Osteoblast (primary cell): ENCODE measurements around the gene SKAP1. TPM values are rescaled to one million over a fixed set of nuclear protein-coding genes. Genes with fewer than 3 reads are reported as not detected.
"Not testable (repeated sequence)": the region's sequence is repeated elsewhere in the genome, so short reads cannot be mapped to it uniquely, and the experiment has no call there.

Experiments
- DNase-seq: peaks from one replicate; pipeline ENCODE4 v3.0.0; 2011; ENCODE audit warnings: low spot score, mixed read lengths; ENCODE audit not compliant: insufficient read length; ENCODE audit errors: missing footprints
- H2AFZ ChIP-seq: 2 replicates; pipeline ENCODE4 v1.6.0; 2011; ENCODE audit warnings: mild to moderate bottlenecking, low read length
- H3K27ac ChIP-seq: 2 replicates; pipeline ENCODE4 v1.5.1; 2011; ENCODE audit warnings: mild to moderate bottlenecking, low read depth, low read length, moderate library complexity
- H3K27me3 ChIP-seq: 2 replicates; pipeline ENCODE4 v1.6.0; 2012; ENCODE audit warnings: mild to moderate bottlenecking, control low read depth, inconsistent platforms, low read length, moderate library complexity; ENCODE audit not compliant: insufficient read depth
- H3K36me3 ChIP-seq: 2 replicates; pipeline ENCODE4 v1.5.1; 2011; ENCODE audit warnings: mild to moderate bottlenecking, low read length, control low read depth, moderate library complexity; ENCODE audit not compliant: insufficient read depth
- H3K4me1 ChIP-seq: 2 replicates; pipeline ENCODE4 v1.5.1; 2011; ENCODE audit warnings: mild to moderate bottlenecking, low read length, control low read depth, moderate library complexity; ENCODE audit not compliant: insufficient read depth
- H3K4me2 ChIP-seq: 2 replicates; pipeline ENCODE4 v1.6.0; 2011; ENCODE audit warnings: mild to moderate bottlenecking, low read length; ENCODE audit not compliant: insufficient read depth
- H3K4me3 ChIP-seq: fragments of 200-600 bp; sonication (generic); 3 replicates; pipeline ENCODE4 v1.5.1; 2012; ENCODE audit warnings: mild to moderate bottlenecking, low read length, inconsistent platforms; ENCODE audit not compliant: insufficient read depth
- H3K79me2 ChIP-seq: 2 replicates; pipeline ENCODE4 v1.6.0; 2012; ENCODE audit warnings: mild to moderate bottlenecking, low read length, control low read depth, inconsistent platforms; ENCODE audit not compliant: insufficient read depth
- H3K9me3 ChIP-seq: 2 replicates; pipeline ENCODE4 v1.5.1; 2011; ENCODE audit warnings: low read depth, low read length, control low read depth
- H4K20me1 ChIP-seq: 2 replicates; pipeline ENCODE4 v1.6.0; 2012; ENCODE audit warnings: mild to moderate bottlenecking, low read length, control low read depth; ENCODE audit not compliant: insufficient read depth
- CTCF ChIP-seq: IDR thresholded peaks from 2 replicates; pipeline ENCODE4 v1.5.1; 2011; ENCODE audit warnings: mild to moderate bottlenecking, low read depth, low read length, moderate library complexity; ENCODE audit errors: extremely low read depth
- total RNA-seq: library from RNA; depleted of rRNA; stranded (reverse); fragments of >200 nt; gene quantifications from 2 replicates; pipeline ENCODE4 v1.2.3, GENCODE V29; 2012

Gene SKAP1
- total RNA-seq, 1 donor: not detected

- Histone ChIP-seq H3K27me3 (peaks cover 75% of the 10 kb centered on the region), H3K79me2 (no peaks in the 10 kb centered on the region), H2AFZ (no peak overlapping the region), H3K27ac (no peak overlapping the region), H3K4me2 (no peak overlapping the region), H3K9me3 (no peaks in the 10 kb centered on the region), H3K36me3 (no peaks in the 10 kb centered on the region), H4K20me1 (no peaks in the 10 kb centered on the region), H3K4me1 (no peaks in the 10 kb centered on the region), H3K4me3 (no peak overlapping the region)
- TF ChIP-seq CTCF: no peak
- no peak for DNase-seq
Observed at GRCh38 chr17:48251950-48252349, 178.1 kb downstream of the SKAP1 start.

DNA sequence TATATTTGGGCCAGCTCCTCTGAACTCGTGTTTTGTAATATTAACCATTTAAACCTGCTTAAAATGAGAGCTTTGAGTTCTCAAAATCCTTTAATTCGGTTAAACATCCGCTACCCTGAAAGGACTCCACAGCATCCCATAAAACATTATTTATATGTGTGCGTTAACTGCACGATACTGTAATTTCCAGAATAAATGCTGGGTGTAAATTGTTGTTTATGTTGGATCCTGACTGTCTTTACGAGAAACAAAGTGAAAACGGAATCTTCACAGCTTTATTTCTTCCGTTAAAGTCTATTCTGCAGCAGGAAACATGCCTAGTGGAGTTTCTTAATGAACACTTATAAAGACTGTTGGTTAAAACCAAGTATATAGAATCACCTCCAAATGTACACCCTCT lies 179.1 kb downstream of the SKAP1 start:
- H3K4me3 ChIP-seq: no peak overlapping the region
- no peaks in the 10 kb centered on the region for H3K36me3 ChIP-seq
- no peaks in the 10 kb centered on the region for H3K9me3 ChIP-seq
- H3K4me2 ChIP-seq: peak overlapping the region; percentile 61
- H2AFZ ChIP-seq: no peak overlapping the region
- H3K27me3 ChIP-seq: peaks cover 66% of the 10 kb centered on the region
- TF ChIP-seq CTCF: no peak
- no peaks in the 10 kb centered on the region for H4K20me1 ChIP-seq
- H3K79me2 ChIP-seq: no peaks in the 10 kb centered on the region
- no peak overlapping the region for H3K27ac ChIP-seq
- DNase-seq: no peak
- H3K4me1 ChIP-seq: no peaks in the 10 kb centered on the region

DNA sequence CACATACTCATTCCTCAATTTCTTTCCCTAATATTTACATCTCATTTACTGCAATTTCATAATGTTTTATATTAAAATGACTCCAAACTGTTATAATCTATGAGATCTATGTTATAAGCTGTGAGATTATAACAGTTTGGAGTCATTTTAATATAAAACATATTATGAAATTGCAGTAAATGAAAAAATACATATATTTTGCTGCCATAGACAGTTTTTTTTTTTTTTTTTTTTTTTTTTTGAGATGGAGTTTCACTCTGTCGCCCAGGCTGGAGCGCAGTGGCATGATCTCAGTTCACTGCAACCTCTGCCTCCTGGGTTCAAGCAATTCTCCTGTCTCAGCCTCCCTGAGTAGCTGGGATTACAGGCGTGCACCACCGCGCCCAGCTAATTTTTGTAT lies 180.0 kb downstream of the SKAP1 start:
- not testable (repeated sequence) for DNase-seq

GRCh38 chr17:48247603-48248002 lies 182.4 kb downstream of the SKAP1 start:
- Histone ChIP-seq H3K27ac (no peak overlapping the region), H3K79me2 (no peaks in the 10 kb centered on the region), H2AFZ (no peak overlapping the region), H3K27me3 (peaks cover 37% of the 10 kb centered on the region), H4K20me1 (no peaks in the 10 kb centered on the region), H3K4me2 (no peak overlapping the region), H3K9me3 (no peaks in the 10 kb centered on the region), H3K4me3 (no peak overlapping the region), H3K4me1 (peaks cover 16% of the 10 kb centered on the region), H3K36me3 (no peaks in the 10 kb centered on the region)
- DNase-seq: no peak
- TF ChIP-seq CTCF: no peak

More for the DNA sequence above, 180.0 kb downstream of the SKAP1 start:
- not testable (repeated sequence) for H3K36me3 ChIP-seq, H3K27ac ChIP-seq, H3K9me3 ChIP-seq, H3K4me1 ChIP-seq, H4K20me1 ChIP-seq, H3K79me2 ChIP-seq, H3K4me2 ChIP-seq, H3K4me3 ChIP-seq, H2AFZ ChIP-seq
- H3K27me3 ChIP-seq: peaks cover 61% of the 10 kb centered on the region
